NT2/D1 (cell line): ENCODE data around the gene CYP27C1.

ENCODE experiments used
- DNase-seq: peaks from one replicate; pipeline ENCODE4 v3.0.0-alpha.2; 2011; ENCODE audit warnings: low read depth, low spot score
- H3K27me3 ChIP-seq: 2 replicates; pipeline ENCODE4 v1.6.0; 2011; ENCODE audit warnings: mild to moderate bottlenecking; ENCODE audit not compliant: insufficient read length, insufficient read depth
- H3K36me3 ChIP-seq: 2 replicates; pipeline ENCODE4 v1.6.1; 2011; ENCODE audit warnings: mild to moderate bottlenecking, low read length, mixed read lengths; ENCODE audit not compliant: insufficient read depth, insufficient read length
- H3K4me1 ChIP-seq: 2 replicates; pipeline ENCODE4 v1.5.1; 2011; ENCODE audit not compliant: insufficient read depth, insufficient read length
- H3K4me3 ChIP-seq: 2 replicates; pipeline ENCODE4 v1.5.1; 2011; ENCODE audit warnings: low read depth; ENCODE audit not compliant: insufficient read length
- H3K9ac ChIP-seq: 2 replicates; pipeline ENCODE4 v1.6.0; 2011; ENCODE audit warnings: low read depth; ENCODE audit not compliant: insufficient read length
- H3K9me3 ChIP-seq: 2 replicates; pipeline ENCODE4 v1.5.1; 2011; ENCODE audit warnings: mild to moderate bottlenecking, low read length; ENCODE audit not compliant: insufficient read depth
- SUZ12 ChIP-seq: IDR thresholded peaks from 2 replicates; pipeline ENCODE4 v1.6.1; 2011; ENCODE audit not compliant: insufficient read length, insufficient read depth; ENCODE audit errors: extremely low read depth
- YY1 ChIP-seq: IDR thresholded peaks from 2 replicates; pipeline ENCODE4 v1.6.1; 2011; ENCODE audit not compliant: insufficient read length, insufficient read depth
- ZNF274 ChIP-seq: IDR thresholded peaks from 2 replicates; pipeline ENCODE4 v1.6.1; 2011; ENCODE audit warnings: mild to moderate bottlenecking, low read depth, low read length

CYP27C1 gene

GRCh38 chr2:127143841-127144782 is 76.0 kb downstream of the CYP27C1 start:
- no peak for DNase-seq
- TF ChIP-seq YY1 (no peak), ZNF274 (no peak), SUZ12 (no peak)
- Histone ChIP-seq H3K9me3 (peaks cover 7% of the 10 kb centered on the region; the same call in 1 of the 2 replicates), H3K27me3 (no peaks in the 10 kb centered on the region), H3K36me3 (no peaks in the 10 kb centered on the region), H3K4me3 (no peak overlapping the region), H3K9ac (no peak overlapping the region), H3K4me1 (peaks cover 10% of the 10 kb centered on the region)

DNA sequence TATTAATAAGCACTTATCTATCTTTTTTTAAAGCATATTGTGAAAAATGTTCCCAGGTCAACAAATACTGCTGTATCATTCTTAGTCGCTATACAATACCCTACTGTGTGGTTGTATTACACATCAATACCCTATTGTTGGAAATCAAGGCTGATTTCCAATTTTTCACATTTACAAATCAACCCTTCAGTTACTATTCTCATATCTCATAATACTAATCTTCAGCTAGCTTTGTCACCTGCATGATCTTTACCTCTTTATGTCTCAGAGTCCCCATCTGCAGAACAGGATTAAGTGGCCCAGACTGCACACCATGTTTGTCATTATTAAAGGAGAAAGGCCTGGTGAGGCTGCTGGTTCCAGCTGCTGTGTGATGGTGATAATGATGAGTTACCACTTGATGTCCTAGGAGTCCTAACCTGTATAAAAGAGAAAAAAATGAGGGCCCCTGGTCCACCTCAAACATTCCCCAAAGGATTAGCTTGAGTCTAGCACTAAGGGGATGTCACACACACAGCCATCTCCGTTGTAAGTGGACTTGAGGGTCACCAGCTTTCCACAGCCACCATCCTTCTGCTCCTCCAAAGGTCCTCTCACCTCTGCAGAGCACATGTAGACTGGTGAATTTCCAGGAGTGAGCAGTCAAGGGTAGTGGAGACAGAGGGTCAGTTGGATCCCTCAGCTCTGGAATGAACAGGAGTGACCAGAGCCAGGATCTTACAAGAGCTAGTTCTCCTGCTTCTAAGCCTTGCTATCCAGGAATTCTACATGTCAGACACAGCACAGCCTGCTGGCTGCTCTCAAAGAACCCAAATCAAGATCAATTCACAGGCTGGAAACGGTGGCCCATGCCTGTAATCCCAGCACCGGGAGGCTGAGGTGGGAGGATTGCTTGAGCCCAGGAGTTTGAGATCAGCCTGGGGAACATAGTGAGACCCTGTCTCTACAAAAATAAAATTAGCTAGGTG is 77.2 kb downstream of the CYP27C1 start:
- Histone ChIP-seq H3K9ac (no peak overlapping the region), H3K27me3 (no peaks in the 10 kb centered on the region), H3K36me3 (no peaks in the 10 kb centered on the region), H3K9me3 (peaks cover 7% of the 10 kb centered on the region; the same call in 1 of the 2 replicates), H3K4me3 (no peak overlapping the region), H3K4me1 (peaks cover 10% of the 10 kb centered on the region)
- no peak for TF ChIP-seq ZNF274
- no peak for TF ChIP-seq SUZ12
- no peak for TF ChIP-seq YY1
- no peak for DNase-seq

DNA sequence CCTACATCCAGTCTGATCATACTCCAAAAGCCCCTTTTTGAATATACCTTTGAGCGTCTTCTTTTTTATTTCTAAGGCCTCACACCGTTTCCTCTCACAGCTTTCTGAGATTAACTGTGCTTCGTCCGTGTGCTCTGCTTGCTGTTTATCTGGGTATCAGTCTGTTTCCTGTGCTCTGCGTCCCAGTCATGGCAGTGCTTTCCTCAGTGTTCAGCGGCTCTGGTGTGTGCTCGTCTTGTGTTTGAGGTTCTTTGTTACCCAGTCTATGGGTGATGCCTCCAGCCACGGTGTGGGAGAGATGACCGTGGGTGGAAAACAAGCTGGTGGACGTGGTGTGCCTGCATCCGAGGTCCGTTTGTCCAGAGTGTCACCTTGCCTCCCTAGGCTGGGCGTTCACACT is 79.6 kb downstream of the CYP27C1 start:
- H3K9ac ChIP-seq, result no peak overlapping the region
- no peaks in the 10 kb centered on the region for H3K27me3 ChIP-seq
- no peak for DNase-seq
- no peak overlapping the region for H3K4me3 ChIP-seq
- TF ChIP-seq ZNF274 (no peak), SUZ12 (no peak), YY1 (no peak)
- H3K36me3 ChIP-seq, result no peaks in the 10 kb centered on the region
- H3K9me3 ChIP-seq, result no peaks in the 10 kb centered on the region
- peaks cover 10% of the 10 kb centered on the region for H3K4me1 ChIP-seq

GRCh38 chr2:127139766-127140165 is 80.3 kb downstream of the CYP27C1 start:
- TF ChIP-seq ZNF274, result no peak
- no peak for TF ChIP-seq YY1
- TF ChIP-seq SUZ12, result no peak
- H3K4me3 ChIP-seq, result no peak overlapping the region
- peaks cover 10% of the 10 kb centered on the region for H3K4me1 ChIP-seq
- no peaks in the 10 kb centered on the region for H3K9me3 ChIP-seq
- H3K36me3 ChIP-seq, result no peaks in the 10 kb centered on the region
- no peaks in the 10 kb centered on the region for H3K27me3 ChIP-seq
- DNase-seq, result no peak
- H3K9ac ChIP-seq, result no peak overlapping the region

DNA sequence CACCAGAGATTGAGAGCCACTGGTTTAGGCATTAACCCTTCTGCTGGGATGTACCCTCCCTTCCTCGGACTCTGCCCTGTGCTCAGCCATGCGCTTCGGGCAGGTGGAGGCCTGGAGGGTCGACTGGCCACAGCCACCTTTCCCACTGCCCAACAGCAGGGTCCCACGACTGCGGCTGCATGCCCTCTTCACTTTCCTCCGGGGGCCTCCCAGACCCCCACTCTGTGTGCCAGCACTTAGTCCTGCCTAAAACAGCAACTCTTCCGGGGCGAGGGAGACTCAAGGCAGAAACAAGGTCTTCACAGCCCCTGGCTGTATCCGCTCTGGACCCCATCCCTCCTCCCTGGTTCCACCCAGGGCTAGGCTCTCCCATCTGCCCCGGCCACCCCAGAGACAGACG is 81.8 kb downstream of the CYP27C1 start:
- no peak for TF ChIP-seq ZNF274
- TF ChIP-seq SUZ12, result no peak
- no peak for TF ChIP-seq YY1
- peaks cover 2% of the 10 kb centered on the region for H3K4me1 ChIP-seq
- no peaks in the 10 kb centered on the region for H3K27me3 ChIP-seq
- H3K9ac ChIP-seq, result no peak overlapping the region
- H3K9me3 ChIP-seq, result no peaks in the 10 kb centered on the region
- no peaks in the 10 kb centered on the region for H3K36me3 ChIP-seq
- H3K4me3 ChIP-seq, result no peak overlapping the region
- no peak for DNase-seq

DNA sequence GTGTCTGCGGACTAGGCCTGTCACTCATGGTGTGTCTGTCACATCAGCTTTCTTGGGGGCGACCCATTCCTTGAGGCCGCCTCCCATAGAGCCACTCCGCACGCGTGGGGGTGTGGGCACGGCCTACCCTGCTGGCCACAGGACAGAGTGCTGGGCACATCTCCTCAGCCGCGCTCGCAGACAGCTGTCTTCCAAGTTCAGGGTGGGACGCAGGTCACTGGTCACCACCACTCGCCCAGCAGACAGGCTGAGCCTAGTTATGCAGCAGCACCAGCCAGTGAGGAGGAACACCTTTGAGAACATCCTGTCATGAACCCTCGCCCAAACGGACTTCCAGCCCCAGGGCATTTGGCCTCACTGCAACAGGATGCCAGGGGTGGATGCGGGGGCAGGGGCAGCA is 82.4 kb downstream of the CYP27C1 start:
- H3K9ac ChIP-seq, result no peak overlapping the region
- H3K9me3 ChIP-seq, result no peaks in the 10 kb centered on the region
- no peak for DNase-seq
- no peaks in the 10 kb centered on the region for H3K36me3 ChIP-seq
- no peaks in the 10 kb centered on the region for H3K27me3 ChIP-seq
- no peak overlapping the region for H3K4me3 ChIP-seq
- no peaks in the 10 kb centered on the region for H3K4me1 ChIP-seq
- TF ChIP-seq ZNF274 (no peak), YY1 (no peak), SUZ12 (no peak)
